ENCODE data around the gene SLITRK1.

The SLITRK1 gene

GRCh38 chr13:83881917-83882605 lies at the start of gene SLITRK1:
TSS of gene SLITRK1 (minus strand) at chr13:83882474. CDS start at chr13:83881507, 967 bp downstream.
- Histone ChIP-seq H3K27me3 (ENCODE audit: control insufficient read depth in 1 of 2, insufficient read depth in 2 of 2, low read length in 2 of 2) (peaks cover 36 to 41% of the 10 kb centered on the region in 2 donors), H3K9me3 (ENCODE audit: low read length) (no peaks in the 10 kb centered on the region), H3K36me3 (ENCODE audit: insufficient read depth, low read length) (no peaks in the 10 kb centered on the region), H3K9ac (ENCODE audit: low read length) (no peak within 1 kb of the TSS), H3K27ac (ENCODE audit: low read depth, low read length) (no peak within 1 kb of the TSS), H3K4me1 (ENCODE audit: insufficient read depth, low read length) (peaks cover 18% of the 10 kb centered on the region), H3K4me3 (ENCODE audit: low read depth in 1 of 2, low read length in 2 of 2) (peak within 1 kb of the TSS in 1 of 2 donors; percentile 18)

- Histone ChIP-seq H3K9me3 (ENCODE audit: low read length) (no peaks in the 10 kb centered on the region), H3K9ac (ENCODE audit: low read length) (no peak overlapping the region), H3K4me3 (ENCODE audit: low read depth in 1 of 2, low read length in 2 of 2) (no peak overlapping the region), H3K4me1 (ENCODE audit: insufficient read depth, low read length) (no peaks in the 10 kb centered on the region), H3K27me3 (ENCODE audit: control insufficient read depth in 1 of 2, insufficient read depth in 2 of 2, low read length in 2 of 2) (no peaks in the 10 kb centered on the region), H3K36me3 (ENCODE audit: insufficient read depth, low read length) (no peaks in the 10 kb centered on the region), H3K27ac (ENCODE audit: low read depth, low read length) (no peak overlapping the region)
Measured at GRCh38 chr13:83929157-83929556, 46.9 kb upstream of the SLITRK1 start.

DNA sequence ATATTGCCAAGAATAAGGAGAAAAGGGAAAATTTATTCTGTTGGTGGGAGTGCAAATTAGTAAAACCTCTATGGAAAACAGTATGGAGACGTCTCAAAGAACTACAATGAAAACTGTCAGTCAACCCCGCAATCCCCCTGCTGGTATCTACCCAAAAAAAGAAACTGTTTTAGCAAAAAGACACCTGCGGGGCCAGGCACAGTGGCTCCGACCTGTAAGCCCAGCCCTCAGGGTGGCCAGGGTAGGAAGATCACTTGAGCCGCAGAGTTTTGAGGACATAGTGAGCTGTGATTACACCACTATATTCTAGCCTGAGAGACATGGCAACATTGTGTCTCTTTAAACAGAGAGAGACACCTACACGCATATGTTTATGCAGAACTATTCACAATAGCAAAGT lies 37.5 kb upstream of the SLITRK1 start:
- Histone ChIP-seq H3K9ac (ENCODE audit: low read length) (no peak overlapping the region), H3K9me3 (ENCODE audit: low read length) (no peaks in the 10 kb centered on the region), H3K4me1 (ENCODE audit: insufficient read depth, low read length) (no peaks in the 10 kb centered on the region), H3K27ac (ENCODE audit: low read depth, low read length) (no peak overlapping the region), H3K36me3 (ENCODE audit: insufficient read depth, low read length) (no peaks in the 10 kb centered on the region), H3K4me3 (ENCODE audit: low read depth in 1 of 2, low read length in 2 of 2) (no peak overlapping the region), H3K27me3 (ENCODE audit: control insufficient read depth in 1 of 2, insufficient read depth in 2 of 2, low read length in 2 of 2) (no peaks in the 10 kb centered on the region)

DNA sequence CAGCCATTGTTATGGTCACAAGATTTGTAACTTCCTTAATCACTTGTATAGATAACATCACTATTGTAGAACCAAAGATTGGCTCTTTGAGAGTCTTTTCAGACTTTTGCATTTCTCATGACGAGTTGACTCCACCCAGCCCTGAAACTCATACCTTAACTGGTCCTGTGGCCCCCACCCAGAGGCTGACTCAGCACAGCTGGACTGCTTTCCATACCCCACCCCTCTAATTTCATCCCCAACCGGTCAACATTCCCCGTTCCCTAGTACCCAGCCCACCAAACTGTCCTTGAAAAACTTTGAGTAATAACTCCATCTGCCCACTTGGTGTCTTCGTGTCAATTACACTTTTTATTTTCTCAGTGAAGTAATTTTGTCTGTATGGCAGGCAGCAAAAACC lies 32.1 kb upstream of the SLITRK1 start:
- Histone ChIP-seq H3K27me3 (ENCODE audit: control insufficient read depth in 1 of 2, insufficient read depth in 2 of 2, low read length in 2 of 2) (no peaks in the 10 kb centered on the region), H3K4me1 (ENCODE audit: insufficient read depth, low read length) (no peaks in the 10 kb centered on the region), H3K36me3 (ENCODE audit: insufficient read depth, low read length) (no peaks in the 10 kb centered on the region), H3K4me3 (ENCODE audit: low read depth in 1 of 2, low read length in 2 of 2) (no peak overlapping the region), H3K9ac (ENCODE audit: low read length) (no peak overlapping the region), H3K27ac (ENCODE audit: low read depth, low read length) (no peak overlapping the region), H3K9me3 (ENCODE audit: low read length) (no peaks in the 10 kb centered on the region)

DNA sequence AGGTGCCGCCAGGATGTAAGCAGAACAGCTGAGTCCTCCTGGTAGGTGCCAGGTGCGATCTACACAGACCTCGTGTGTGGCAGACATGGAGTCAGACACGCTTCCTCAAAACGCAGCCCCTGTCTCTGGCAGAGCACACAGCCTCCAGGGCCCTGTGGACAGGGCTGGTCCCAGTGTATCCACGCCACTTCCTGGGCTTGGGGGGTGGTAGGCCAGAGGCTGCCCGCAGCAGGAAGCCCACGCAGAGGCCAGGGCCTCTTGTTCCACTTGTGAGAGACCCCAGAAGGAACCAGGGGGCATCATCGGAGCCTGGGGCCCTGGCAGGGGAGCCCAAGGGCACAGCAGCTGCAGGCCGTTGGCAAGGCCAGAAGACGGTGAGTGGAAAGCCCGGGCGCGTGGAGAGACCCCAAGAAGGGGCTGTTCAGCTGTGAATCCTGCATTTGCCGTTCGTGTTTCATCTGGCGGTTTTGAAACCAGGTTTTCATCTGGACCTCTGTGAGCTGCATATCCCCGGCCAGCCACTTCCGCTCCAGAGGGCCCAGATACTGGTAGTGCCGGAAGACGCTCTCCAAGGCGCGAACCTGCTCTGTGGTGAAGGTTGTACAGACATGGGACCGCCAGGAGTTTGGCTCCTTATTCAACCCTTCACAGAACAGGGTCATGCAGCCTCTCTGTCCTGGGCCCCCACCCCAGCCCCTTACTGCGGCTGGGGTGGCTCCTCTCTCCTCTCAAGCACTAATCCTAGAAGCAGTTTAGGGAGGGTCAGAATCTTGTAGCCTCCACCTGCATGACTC lies 25.1 kb upstream of the SLITRK1 start:
- H3K27me3 ChIP-seq (ENCODE audit: control insufficient read depth in 1 of 2, insufficient read depth in 2 of 2, low read length in 2 of 2) = no peaks in the 10 kb centered on the region
- H3K27ac ChIP-seq (ENCODE audit: low read depth, low read length) = no peak overlapping the region
- H3K4me3 ChIP-seq (ENCODE audit: low read depth in 1 of 2, low read length in 2 of 2) = no peak overlapping the region
- no peaks in the 10 kb centered on the region for H3K36me3 ChIP-seq (ENCODE audit: insufficient read depth, low read length)
- no peaks in the 10 kb centered on the region for H3K4me1 ChIP-seq (ENCODE audit: insufficient read depth, low read length)
- H3K9ac ChIP-seq (ENCODE audit: low read length) = no peak overlapping the region
- H3K9me3 ChIP-seq (ENCODE audit: low read length) = no peaks in the 10 kb centered on the region

DNA sequence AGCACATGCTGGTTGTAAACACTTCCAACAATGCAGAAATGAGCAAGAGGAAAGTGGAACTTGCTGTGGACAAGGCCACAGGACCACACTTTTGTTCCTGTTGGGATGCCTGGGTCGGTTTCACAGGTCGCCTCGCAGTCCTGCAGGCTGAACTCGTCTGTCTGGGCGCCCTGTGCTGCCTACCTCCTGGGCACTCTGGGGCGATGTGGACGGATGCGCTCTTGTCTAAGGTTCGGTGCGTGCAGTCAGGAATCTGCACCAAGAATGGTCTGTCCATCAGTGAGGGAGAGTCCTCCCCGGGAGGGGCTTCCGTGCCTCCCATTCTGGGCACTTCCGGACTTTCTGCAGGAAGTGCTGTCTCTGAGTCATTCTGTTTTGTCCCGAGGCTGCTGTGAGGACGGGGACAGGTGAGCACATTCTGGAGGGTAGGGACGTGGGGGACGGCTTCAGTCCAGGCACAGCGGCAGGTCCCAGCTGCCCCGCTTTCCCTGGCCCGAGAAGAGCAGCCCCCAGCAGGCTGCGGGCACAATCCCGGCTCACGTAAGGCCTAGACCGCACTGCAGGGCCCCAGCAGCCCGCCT lies 24.1 kb upstream of the SLITRK1 start:
- Histone ChIP-seq H3K36me3 (ENCODE audit: insufficient read depth, low read length) (no peaks in the 10 kb centered on the region), H3K27ac (ENCODE audit: low read depth, low read length) (no peak overlapping the region), H3K9ac (ENCODE audit: low read length) (no peak overlapping the region), H3K4me1 (ENCODE audit: insufficient read depth, low read length) (no peaks in the 10 kb centered on the region), H3K4me3 (ENCODE audit: low read depth in 1 of 2, low read length in 2 of 2) (no peak overlapping the region), H3K9me3 (ENCODE audit: low read length) (no peaks in the 10 kb centered on the region), H3K27me3 (ENCODE audit: control insufficient read depth in 1 of 2, insufficient read depth in 2 of 2, low read length in 2 of 2) (no peaks in the 10 kb centered on the region)

DNA sequence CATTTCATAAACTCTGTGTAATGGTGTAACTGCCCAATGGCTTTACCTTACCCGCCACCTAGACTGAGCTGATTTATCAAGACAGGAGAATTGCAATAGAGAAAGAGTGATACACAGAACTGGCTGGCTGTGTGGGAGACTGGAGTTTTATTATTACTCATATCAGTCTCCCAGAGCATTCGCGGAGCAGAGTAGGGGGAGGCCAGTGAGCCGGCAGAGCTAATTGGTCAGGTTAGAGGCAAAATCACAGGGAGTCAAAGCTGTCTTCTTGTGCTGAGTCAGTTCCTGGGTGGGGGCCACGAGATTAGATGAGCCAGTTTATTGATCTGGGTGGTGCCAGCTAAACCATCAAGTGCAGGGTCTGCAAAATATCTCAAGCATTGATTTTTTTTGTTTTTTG lies 23.4 kb upstream of the SLITRK1 start:
- H3K9me3 ChIP-seq (ENCODE audit: low read length) = no peaks in the 10 kb centered on the region
- no peak overlapping the region for H3K4me3 ChIP-seq (ENCODE audit: low read depth in 1 of 2, low read length in 2 of 2)
- H3K4me1 ChIP-seq (ENCODE audit: insufficient read depth, low read length) = no peaks in the 10 kb centered on the region
- no peaks in the 10 kb centered on the region for H3K36me3 ChIP-seq (ENCODE audit: insufficient read depth, low read length)
- H3K9ac ChIP-seq (ENCODE audit: low read length) = no peak overlapping the region
- no peak overlapping the region for H3K27ac ChIP-seq (ENCODE audit: low read depth, low read length)
- no peaks in the 10 kb centered on the region for H3K27me3 ChIP-seq (ENCODE audit: control insufficient read depth in 1 of 2, insufficient read depth in 2 of 2, low read length in 2 of 2)

DNA sequence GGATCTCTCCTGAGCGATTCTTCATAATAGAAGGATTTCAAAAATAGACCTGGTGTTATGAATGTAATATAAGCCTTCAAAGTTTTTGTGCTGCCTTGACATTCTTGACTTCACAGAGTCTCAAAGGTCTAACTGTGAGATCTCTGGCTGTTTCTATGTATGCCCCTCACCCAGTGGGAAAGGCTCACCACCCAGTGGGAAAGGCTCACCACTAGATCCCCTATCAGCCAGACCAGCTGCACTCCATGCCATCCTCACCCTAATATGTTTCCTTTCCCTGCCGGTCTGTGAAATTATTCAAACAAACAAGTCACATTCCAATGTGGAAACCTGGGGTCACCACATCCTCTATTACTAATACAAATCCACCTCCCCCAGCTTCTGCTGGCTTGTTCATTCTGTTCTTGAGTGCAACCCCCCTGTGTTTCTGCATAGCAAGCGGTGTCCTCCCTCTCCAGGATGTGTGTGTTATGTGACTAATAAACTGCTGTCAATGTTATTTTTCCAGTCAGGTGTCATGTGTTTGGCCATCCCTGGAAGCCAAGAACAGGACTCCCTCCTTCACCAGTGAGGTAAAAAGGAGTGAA lies 13.8 kb upstream of the SLITRK1 start:
- Histone ChIP-seq H3K4me1 (ENCODE audit: insufficient read depth, low read length) (no peaks in the 10 kb centered on the region), H3K36me3 (ENCODE audit: insufficient read depth, low read length) (no peaks in the 10 kb centered on the region), H3K9ac (ENCODE audit: low read length) (no peak overlapping the region), H3K9me3 (ENCODE audit: low read length) (no peaks in the 10 kb centered on the region), H3K27ac (ENCODE audit: low read depth, low read length) (no peak overlapping the region), H3K4me3 (ENCODE audit: low read depth in 1 of 2, low read length in 2 of 2) (no peak overlapping the region), H3K27me3 (ENCODE audit: control insufficient read depth in 1 of 2, insufficient read depth in 2 of 2, low read length in 2 of 2) (no peaks in the 10 kb centered on the region)

- H3K4me3 ChIP-seq (ENCODE audit: low read depth in 1 of 2, low read length in 2 of 2) = no peak overlapping the region
- H3K27me3 ChIP-seq (ENCODE audit: control insufficient read depth in 1 of 2, insufficient read depth in 2 of 2, low read length in 2 of 2) = no peaks in the 10 kb centered on the region
- H3K9ac ChIP-seq (ENCODE audit: low read length) = no peak overlapping the region
- H3K9me3 ChIP-seq (ENCODE audit: low read length) = no peaks in the 10 kb centered on the region
- no peak overlapping the region for H3K27ac ChIP-seq (ENCODE audit: low read depth, low read length)
- H3K4me1 ChIP-seq (ENCODE audit: insufficient read depth, low read length) = no peaks in the 10 kb centered on the region
- H3K36me3 ChIP-seq (ENCODE audit: insufficient read depth, low read length) = no peaks in the 10 kb centered on the region
Measured at GRCh38 chr13:83890358-83890757, 8.1 kb upstream of the SLITRK1 start.

- Histone ChIP-seq H3K9ac (ENCODE audit: low read length) (no peak overlapping the region), H3K27ac (ENCODE audit: low read depth, low read length) (no peak overlapping the region), H3K36me3 (ENCODE audit: insufficient read depth, low read length) (no peaks in the 10 kb centered on the region), H3K4me3 (ENCODE audit: low read depth in 1 of 2, low read length in 2 of 2) (no peak overlapping the region), H3K9me3 (ENCODE audit: low read length) (no peaks in the 10 kb centered on the region), H3K4me1 (ENCODE audit: insufficient read depth, low read length) (peaks cover 18% of the 10 kb centered on the region), H3K27me3 (ENCODE audit: control insufficient read depth in 1 of 2, insufficient read depth in 2 of 2, low read length in 2 of 2) (peaks cover 32 to 37% of the 10 kb centered on the region in 2 donors)
Measured at GRCh38 chr13:83884141-83884540, 1.9 kb upstream of the SLITRK1 start.

DNA sequence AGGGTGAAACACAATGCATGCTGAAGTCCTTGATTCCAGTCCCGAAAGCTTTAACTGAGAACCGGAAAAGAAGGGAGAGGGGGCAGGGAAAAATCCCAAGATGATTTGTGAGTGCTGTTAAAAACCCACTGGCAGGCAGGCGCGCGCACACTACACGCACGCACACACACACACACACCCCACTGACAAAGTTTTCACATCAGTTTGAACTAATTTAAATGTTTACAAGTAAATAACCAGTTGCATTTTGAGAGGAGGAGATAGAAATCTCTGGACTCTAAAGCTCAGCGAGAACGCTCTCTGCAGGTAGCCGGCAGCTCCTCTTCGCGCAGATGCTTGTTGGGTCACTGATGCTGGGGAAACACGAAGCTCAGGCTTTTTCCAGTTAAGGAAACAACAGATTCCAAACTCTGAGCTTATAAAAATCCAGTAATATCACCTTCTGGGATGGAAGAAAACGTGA lies 818 bp upstream of the SLITRK1 start:
- H3K27ac ChIP-seq (ENCODE audit: low read depth, low read length) = no peak overlapping the region
- no peaks in the 10 kb centered on the region for H3K36me3 ChIP-seq (ENCODE audit: insufficient read depth, low read length)
- no peaks in the 10 kb centered on the region for H3K9me3 ChIP-seq (ENCODE audit: low read length)
- peaks cover 36 to 41% of the 10 kb centered on the region in 2 donors for H3K27me3 ChIP-seq (ENCODE audit: control insufficient read depth in 1 of 2, insufficient read depth in 2 of 2, low read length in 2 of 2)
- no peak overlapping the region for H3K4me3 ChIP-seq (ENCODE audit: low read depth in 1 of 2, low read length in 2 of 2)
- peaks cover 18% of the 10 kb centered on the region for H3K4me1 ChIP-seq (ENCODE audit: insufficient read depth, low read length)
- H3K9ac ChIP-seq (ENCODE audit: low read length) = no peak overlapping the region

Measured in muscle layer of colon (tissue), 2 donors.